NCI-H1436 treated with DMSO at 0.1 percent for 48 hours (cell line): ENCODE measurements around the gene SMYD5.
"Not testable (repeated sequence)": the region's sequence is repeated elsewhere in the genome, so short reads cannot be mapped to it uniquely, and the experiment has no call there.

Experiments used
- DNase-seq: peaks from one replicate; lab custom pipeline; 2025; lab: John Stamatoyannopoulos, UW

Gene SMYD5

DNA sequence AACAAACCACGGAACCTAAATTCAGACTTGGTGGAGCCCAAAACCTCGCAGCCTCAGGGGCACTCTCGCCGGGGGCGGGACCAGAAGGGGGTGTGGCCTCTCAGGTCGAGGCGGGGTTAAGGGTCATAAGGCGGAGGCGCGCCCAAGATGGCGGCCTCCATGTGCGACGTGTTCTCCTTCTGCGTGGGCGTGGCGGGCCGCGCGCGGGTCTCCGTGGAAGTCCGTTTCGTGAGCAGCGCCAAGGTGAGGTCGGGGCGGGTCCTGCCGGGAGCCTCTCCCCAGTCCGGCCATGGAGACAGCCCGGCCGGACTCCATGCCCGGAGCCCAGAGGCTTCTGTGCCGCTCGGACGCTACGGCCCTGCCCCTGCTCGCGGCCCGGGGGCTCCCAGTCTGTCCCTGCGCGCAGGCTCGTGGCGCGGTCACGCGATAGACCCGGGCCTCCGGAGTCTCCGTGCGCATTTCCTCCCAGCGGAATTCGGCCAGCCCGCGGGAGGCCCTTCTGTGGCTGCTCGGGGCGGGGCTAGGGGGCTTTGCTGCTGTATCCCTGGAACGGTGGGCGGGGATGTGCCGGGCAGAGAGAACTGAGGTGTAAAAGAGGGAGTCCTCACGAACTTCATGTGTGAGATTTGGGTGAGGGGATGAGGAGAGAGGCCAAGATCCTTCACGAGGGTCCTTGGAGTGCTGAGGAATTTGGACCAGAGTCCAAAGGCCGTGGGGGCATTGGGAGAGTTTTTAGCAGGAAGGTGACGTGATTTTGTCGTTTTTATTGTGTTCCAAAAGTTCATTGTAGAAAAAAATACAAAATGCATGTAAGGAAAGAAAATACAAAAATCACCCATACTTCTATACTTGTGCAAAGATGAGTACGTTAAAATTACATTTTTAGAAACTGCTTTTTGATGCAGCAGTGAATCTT lies at the start of gene SMYD5:
Gene SMYD5 (plus strand): TSS at position 126 of the 916 bp plus-strand sequence. CDS start 22 bp downstream, at position 148.
- no peak for DNase-seq

DNA sequence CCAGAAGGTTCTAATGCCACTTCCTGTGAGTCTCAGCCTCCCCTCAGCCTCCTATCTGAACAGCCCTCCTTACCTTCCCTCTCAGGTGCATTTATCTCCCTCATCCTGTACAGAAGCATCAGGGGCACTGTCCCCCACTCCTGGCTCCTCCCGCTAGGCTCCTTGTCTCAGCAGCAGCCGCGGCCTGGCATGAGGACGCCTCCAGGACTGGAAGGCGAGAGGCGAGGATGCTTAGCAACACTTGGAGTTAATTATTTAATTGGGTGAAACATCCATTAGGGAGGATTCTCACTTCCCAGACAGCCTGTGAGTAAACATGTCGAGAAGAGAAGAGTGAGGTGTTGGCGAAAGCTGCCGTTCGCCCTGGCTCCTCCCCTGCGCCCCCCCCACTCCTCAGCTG lies 48.1 kb upstream of the SMYD5 start:
- DNase-seq: not testable (repeated sequence)

DNA sequence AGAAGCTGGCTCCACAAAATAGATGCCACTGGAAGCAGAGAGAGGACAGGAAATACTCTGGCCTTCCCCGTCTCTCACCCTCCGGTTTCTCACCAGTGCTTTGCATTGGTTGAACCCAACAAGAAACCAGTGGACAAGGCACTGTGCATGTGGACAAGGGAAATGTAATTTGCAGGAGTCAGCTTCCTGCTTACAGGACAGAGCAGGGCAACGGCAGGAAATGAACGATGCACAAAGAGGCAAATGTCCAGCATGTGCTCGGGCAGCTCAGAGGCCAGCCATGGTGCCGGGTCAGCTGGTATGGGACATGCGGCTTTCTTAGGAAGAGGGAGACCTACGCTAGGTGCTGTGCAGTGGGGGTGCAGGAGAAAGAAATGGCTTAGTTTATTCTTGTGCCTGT lies 47.2 kb upstream of the SMYD5 start:
- not testable (repeated sequence) for DNase-seq

DNA sequence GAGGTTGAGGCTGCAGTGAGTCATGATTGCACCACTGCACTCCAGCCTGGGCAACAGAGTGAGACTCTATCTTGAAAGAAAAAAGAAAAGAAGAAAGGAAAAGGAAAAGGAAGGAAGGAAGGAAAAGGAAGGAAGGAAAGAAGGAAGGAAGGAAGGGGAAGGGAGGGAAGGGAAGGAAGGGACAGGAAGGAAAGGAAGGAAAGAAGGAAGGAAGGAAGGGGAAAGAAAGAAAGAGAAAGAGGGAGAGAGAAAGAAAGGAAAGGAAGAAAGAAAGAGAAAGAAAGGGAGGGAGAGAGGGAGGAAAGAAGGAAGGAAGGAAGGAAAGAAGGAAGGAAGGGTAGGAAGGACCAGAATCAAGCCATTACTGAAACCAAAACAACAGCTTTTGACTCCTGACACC lies 45.7 kb upstream of the SMYD5 start:
- not testable (repeated sequence) for DNase-seq

DNA sequence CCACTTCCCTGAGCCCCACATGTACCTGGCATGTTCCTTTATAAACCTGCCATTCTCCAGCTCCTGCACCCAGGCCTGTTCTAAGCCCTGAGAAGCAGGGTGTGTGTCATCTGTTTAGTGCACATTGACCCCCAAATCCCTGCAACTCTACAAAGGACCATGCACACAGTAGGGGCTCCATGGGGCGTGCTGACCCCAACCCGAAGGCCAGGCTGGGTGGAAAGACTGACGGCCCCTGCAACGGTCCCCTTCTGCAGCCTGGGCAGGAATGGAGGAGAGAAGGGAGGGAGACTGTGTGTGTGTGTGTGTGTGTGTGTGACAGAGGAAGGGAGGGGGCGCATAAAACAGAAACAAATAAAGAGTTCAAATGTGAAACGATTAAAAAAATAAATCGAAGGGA lies 43.7 kb upstream of the SMYD5 start:
- DNase-seq: not testable (repeated sequence)

DNA sequence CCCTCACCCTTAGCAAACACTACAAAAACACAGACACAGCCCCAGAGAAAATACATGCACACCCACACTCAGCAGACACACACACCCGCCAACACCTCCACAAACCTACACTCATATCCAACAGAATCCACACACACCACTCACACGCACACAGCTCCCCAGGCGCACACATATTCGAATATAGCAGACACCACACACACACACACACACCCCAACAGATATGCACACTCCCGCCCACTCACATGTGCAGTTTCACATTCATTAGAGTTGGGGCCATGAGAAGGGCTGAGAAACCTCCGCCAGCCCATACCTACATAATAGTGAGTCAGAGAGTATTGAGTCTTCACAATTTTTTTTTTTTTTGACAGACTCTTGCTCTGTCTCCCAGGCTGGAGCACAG lies 41.1 kb upstream of the SMYD5 start:
- no peak for DNase-seq

DNA sequence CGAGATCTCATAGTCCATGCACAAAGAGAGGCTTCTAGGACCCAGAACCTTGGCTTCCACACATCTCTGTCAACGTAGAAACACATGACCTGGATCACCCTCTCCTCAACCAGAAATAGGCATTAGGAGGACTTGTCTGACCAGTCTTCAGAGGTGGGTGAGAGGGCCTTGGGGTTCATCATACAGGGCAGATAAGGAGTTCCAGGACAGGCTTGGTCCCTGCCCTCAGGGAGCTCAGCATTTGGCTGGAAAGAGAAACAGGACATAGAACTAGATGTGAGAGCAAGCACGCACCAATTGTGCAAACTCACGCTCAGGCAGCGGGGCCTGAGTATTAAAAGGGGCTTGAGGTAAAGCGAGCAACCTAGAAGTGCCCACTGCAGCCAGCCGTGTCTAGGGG lies 40.3 kb upstream of the SMYD5 start:
- DNase-seq: no peak

DNA sequence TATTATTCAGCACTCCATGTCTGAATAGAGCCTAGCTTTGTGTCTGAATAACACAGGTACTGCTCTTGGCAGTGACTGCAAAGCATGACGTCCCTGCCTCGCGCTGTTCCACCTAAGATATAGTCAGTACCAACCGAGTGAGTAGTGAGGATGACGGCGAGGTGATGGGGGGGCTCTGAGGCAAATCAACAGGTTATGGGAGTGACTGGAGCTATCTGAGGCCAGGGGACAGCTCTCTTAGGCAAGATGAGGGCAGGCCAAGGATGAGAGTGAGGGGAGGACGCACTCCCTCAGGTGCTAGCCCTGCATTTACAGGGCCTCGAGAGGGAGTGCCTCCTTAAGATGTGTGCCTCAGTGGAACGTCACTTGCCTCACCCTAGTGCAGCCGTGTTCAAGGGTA lies 39.8 kb upstream of the SMYD5 start:
- DNase-seq: no peak

DNA sequence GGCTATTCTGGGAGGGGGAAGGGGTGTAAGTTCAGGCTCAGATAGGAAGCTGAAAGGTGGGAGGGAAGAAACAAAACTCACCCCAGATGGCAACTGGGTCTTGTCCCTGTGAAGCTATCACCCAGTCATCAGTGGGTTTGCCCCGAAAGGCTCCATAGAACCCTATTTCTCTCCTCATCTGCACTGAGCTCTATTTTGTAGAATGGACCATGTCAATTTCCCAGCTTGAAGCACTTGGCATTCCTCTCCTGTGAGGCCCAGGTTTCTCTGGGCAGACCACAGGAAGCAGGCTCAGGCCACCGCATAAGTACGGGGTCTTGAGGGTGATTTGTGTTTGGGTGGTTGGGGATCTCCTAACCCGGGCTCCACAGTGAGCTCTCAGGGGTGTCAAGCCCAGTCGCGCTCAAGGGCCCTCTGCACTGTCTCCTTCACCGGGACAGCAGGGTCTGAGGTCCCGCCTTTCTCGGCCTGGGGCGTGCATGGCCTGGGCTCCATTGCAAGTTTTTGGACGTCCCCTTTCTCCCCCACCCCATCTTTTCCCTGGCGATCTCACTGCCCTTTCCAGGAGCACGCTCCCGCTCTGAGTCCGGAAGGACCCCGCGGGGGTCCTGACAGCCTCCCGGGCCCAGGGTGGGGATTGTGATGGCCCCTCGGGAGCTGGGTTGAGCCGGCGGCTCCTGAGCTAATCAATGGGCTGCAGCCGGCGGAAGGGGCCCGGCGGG lies 38.9 kb upstream of the SMYD5 start:
- no peak for DNase-seq

DNA sequence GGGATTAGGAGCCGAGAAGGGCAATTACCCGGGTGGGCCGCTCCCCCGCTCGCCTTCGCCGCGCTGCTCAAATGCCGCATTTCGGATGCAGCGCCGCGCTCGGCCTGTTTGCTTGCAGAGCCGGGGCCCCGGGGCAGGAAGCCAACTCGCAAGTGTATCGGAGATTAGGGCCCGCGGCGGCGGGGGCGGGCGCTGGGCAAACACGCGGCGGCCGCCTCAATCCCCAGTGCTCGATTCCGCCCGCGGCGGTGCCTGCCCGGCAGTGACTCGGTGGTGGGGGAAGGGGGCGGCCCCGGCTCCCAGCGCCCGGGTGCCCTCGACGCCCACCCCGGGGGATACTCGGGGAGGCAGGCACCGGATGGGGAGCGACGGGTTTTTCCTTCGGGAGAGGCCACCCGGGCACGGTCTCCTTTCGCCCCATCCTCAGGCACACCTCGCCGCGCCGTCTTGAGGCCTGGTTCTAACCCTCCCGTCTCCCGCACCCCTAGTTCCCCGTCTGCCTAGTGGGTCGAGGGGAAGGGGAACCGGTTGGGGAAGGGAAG lies 38.3 kb upstream of the SMYD5 start:
- no peak for DNase-seq

DNA sequence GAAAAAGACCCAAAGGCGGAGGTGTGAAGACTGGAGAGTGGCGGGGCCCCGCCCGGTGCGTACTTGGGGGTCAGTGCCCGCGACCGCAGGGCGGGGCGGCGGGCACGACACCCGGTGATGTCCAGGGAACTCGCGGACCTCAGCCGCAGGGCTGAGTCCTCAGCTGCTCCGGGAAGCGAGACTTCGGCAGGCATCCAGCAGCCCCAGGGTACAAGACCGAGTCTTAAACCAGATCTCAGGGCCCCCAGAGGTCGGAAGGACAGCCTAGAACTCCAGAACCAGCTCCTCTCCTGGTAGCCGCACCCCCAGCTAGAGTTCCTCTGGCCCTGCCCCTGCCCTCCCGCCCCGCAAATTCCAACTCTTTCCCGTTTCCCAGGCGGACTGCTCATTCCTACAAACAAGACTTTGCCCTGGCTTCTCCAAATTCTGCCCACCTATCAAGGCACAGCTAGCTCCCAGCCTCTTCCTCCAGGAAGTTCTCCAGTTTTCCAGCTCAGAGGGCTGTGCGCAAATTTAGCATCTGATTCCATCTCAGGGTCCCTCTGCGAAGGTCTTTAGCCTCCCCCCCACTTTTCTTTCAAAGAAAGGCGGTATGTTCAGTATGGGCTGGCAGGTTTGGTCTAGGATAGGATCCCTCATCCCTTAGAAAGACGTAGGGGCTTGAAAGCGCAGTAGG lies 37.7 kb upstream of the SMYD5 start:
- no peak for DNase-seq

DNA sequence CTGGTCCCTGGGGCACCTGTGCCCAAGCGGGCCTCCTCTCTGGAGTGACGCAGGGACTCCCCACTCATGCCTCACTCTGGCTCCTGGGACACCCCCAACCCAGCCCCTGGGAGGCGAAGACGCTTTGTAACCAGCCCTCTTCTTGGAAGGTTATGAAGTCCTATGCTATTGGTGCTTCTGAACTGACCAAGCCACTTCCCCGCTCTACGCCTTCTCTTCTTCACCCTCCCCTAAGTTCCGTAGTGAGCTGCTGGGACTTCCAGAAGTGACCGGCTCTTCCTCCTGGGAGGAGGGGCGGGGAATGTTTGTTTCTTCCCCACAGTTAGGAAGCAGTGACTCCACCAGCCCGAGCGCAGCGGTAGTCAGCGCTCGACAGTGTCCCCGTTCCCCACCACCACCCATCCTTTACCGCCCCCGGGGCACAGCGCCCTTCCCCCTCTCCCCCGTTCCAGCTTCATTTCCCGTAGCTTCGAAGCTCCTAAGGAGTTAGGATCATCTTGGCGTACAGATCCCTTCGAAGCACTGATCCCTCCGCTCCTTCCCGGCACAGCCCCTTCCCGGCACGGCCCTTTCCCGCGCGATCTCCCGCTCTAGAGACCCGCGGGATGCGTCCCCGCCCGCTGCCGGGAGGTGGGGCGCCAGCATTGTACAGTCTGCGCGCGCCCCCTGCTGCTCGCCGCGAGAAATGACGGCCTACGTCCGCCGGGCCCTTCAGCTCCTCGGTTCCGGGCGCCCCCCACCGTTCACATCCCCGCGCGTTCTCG lies 37.0 kb upstream of the SMYD5 start:
- peak; percentile 78 for DNase-seq

DNA sequence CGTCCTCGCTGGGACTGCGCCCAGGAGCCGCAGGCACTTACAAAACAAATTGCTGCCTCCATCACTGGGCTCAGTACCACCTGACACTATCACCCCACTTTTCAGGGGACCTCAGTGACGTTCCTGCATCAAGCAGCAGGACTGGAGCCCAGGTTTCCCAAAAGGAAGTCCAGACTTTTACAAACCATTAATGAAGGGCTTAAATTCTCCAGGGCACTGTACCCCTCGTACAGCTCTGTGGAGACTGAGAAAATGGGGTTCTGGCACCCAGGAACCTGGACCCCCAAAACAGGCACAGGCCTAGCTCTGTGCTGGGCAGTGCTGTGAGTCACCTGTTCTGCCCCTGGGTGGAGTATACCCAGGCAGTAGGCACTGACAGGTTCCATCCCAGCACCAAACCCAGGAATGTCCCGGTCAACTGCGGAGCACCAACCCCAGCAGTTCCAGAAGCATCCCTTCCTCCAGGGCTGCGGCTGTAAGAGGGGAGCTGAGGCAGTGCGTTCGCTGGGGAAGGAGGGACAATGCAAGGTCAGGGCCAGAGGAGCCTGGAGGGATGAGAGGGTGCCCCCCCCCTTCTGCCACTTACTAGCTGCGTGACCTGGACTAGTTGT lies 36.3 kb upstream of the SMYD5 start:
- no peak for DNase-seq

DNA sequence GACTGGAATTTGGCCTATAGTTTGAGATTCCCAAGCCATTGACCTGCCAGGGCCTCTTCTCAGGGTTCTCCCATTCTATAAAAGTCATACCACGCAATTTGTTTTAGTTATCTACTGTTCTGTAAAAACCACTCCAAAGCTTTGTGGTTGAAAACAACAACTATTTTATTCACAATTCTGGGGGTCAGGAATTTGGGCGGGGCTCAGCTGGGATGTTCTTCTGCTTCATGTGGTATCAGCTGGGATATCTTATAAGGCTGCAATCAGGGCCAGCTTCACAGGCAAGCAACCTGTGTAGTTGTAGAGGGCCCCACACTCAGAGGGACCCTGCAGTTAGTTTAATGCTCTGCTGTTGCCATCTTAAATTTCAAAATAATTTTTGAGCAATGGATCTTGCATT lies 28.1 kb upstream of the SMYD5 start:
- no peak for DNase-seq

DNA sequence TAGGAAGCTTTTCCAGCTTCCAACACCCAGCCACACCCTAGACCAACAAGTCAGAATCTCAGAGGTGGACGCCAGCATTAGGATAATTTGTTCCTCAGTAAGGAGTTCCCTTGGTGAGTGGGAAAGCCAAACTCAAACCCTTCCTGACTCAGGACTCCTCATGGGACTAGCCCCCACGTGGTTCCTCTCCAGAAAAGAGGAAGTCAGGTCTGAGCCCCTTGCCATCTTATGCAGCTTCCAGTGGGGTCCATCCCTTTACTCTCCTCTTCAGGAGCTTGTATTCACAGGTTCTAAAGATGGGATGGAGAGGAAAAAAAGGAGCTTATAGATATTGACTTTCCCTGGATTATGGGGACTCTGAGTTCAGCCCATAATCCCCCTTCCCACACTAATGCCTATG lies 26.5 kb upstream of the SMYD5 start:
- DNase-seq: no peak

DNA sequence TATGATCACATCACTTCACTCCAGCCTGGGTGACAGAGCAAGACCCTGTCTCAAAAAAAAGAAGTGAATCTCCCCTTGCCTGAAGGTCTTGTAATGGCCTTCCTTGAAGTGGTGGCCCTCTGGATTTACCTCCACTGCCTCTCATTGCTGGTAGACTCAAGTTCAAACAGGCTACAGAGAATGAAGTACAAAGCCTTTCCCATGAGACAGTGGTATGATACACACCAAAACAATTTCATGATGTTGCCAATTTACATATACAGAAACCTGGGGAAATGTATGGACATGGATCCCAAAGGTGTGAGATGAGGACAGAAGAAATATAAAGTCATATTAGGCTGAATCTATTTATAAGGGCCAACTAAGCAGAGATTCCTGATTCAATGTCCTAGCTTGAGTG lies 16.5 kb upstream of the SMYD5 start:
- DNase-seq: no peak

DNA sequence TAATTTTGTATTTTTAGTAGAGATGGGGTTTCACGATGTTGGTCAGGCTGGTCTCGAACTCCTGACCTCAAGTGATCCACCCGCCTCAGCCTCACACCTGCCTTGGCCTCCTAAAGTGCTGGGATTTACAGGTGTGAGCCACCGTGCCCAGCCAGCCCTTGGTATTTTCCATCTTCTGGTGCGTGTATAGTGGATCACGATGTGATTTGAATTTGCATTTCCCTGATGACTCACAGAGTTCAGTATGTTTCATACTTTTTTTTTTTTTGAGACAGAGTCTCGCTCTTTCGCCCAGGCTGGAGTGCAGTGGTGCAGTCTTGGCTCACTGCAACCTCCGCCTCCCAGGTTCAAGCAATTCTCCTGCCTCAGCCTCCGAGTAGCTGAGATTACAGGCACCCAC lies 13.8 kb upstream of the SMYD5 start:
- not testable (repeated sequence) for DNase-seq

DNA sequence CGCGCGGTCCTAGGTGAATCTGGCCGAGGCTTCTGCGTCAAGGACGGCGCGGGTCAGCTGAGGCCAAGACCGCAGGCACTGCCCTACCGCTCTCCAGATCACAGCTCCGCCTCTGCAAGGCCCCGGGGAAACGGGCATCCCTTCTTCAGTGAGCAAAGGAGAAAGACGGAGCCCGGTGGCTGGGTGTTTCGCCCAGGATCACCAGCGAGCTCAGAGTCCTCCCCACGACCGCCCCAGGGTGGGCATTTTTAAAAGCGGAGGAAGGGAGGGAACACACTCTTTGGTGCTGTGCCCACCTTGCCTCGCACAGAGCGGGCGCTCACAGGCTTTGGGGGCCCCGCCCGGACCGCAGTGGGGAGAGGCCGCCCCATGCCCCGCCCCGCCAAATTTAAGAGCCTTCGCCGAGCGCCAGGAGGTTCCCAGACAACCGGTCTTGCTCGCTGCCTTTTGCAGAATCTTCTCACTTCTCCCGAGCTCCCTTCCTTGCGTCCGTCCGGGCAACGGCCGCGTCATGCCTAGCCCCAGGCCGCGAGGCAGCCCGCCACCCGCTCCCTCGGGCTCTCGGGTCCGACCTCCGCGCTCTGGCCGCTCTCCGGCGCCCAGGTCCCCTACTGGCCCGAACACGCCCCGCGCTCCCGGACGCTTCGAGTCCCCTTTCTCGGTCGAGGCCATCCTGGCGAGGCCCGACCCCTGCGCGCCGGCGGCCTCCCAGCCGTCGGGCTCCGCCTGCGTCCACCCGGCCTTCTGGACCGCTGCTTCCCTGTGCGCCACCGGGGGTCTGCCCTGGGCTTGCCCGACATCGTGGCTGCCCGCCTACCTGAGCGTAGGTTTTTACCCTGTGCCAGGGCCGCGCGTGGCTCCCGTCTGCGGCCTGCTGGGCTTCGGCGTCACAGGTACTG lies 11.6 kb upstream of the SMYD5 start, which contains the start of gene NOTO:
Gene NOTO (plus strand): TSS at position 419 of the 899 bp plus-strand sequence. CDS start 93 bp downstream, at position 512.
- DNase-seq: no peak

DNA sequence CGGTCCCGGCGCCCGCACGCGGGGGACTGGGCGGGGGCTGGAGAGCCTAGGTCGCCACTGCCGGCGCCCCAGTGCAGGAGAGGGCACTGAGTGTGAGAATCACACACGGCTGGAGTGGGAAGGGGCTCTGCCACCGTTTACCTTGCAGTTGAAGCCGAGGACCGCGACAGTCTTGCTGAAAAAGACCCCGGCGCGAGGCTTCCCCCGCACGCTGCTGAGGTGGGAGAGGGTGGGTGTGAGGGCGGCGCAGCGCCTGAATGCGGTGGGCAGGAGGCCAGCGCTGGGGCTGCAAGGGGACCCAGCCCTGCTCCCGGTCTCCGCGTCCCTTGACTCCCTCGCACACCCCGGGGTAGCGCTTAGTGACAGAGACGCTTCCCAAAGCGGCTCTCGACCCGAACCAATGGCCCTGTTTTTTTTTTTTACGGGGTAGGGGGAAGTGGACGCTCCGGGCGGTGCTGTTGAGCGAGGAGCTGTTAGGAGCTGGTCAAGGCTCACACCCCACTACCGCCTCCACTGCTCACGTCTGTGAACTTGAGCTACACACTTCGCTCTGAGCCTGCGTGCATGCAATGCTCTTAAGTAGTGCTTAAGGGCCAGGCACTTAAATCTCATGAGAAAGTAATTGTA lies 10.9 kb upstream of the SMYD5 start:
- DNase-seq: no peak

DNA sequence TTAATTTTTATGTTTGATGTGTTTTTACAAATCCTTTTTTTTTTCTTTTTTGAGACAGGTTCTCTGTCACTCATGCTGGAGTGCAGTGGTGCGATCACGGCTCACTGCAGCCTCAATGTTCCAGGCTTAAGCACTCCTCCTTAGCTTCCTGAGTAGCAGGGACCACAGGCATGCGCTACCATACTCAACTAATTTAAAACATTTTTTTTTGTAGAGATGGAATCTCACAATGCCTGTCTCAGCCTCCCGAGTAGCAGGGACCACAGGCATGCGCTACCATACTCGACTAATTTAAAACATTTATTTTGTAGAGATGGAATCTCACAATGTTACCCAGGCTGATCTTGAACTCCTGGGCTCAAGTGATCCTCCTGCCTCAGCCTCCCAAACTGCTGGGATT lies 8.4 kb upstream of the SMYD5 start:
- DNase-seq: no peak
